GM12891 (cell line): Measurements from ENCODE around the gene EYA2.

Source experiments
- POLR2A ChIP-seq: IDR thresholded peaks from 2 replicates; pipeline ENCODE4 v1.6.1; 2011; ENCODE audit warnings: low read depth, low read length, control low read depth
- POLR2AphosphoS5 ChIP-seq: IDR thresholded peaks from 2 replicates; pipeline ENCODE4 v1.6.1; 2011; ENCODE audit warnings: low read depth, low read length, control low read depth
- POU2F2 ChIP-seq: IDR thresholded peaks from 2 replicates; pipeline ENCODE4 v1.6.1; 2011; ENCODE audit warnings: low read depth, mild to moderate bottlenecking, control low read depth, low read length, moderate library complexity
- SPI1 ChIP-seq: IDR thresholded peaks from 2 replicates; pipeline ENCODE4 v1.6.1; 2011; ENCODE audit warnings: low read depth, low read length, control low read depth
- TAF1 ChIP-seq: IDR thresholded peaks from 2 replicates; pipeline ENCODE4 v1.6.1; 2011; ENCODE audit warnings: low read depth, low read length, control low read depth

DNA sequence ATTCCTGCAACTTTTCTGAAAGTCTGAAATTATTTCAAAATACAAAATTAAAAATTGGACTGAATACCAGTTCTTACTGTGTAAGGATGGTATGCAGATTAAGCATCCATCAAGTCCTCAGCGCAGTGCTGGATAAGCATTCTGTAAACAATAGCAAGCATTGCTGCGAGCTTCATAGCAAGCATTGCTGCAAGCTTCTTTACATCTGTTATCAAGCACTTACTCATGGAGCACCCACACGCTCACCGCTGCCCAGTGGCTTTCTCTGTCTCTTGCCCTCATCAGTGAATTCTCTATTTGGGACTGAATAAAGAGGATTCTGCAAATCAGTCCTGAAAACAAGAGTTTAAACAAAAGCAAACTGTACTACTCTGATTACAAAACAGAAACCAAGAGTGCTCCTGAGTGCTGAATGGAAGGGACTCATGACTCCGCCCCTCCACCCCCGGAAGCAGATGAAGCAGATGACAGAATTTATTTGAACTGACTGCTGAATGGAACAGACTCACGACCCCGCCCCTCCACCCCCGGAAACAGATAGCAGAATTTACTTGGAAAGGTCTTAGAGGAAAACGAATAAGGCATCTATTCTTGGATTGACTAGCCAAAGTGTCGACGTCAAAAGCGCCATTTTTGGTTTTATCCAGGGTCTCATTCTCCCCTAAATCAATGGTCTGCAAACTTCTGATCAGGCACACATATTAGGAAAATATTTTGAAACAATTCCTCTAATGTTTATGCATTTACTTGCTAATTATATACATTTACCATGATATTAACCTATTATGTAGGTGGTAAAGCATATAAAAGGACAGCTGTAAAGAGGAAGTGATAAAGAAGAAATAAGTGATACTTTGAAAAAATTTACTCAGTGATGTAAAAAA is 22.1 kb upstream of the EYA2 start:
- TF ChIP-seq POLR2A (no peak), SPI1 (no peak), TAF1 (no peak), POLR2AphosphoS5 (no peak), POU2F2 (no peak)
